Stimulated activated CD4-positive, alpha-beta T cell treated with anti-CD3 and anti-CD28 coated beads, Interleukin-15, amount 100 ng/mL, for 1 hour (primary cell): ENCODE data around the gene CCL21.

ENCODE experiments used
- DNase-seq, 2 donors: peaks; one replicate each; pipeline ENCODE4 v3.0.0-alpha.2; 2020; ENCODE audit warnings: low read depth in 1 of 2, low spot score in 1 of 2

Gene CCL21

DNA sequence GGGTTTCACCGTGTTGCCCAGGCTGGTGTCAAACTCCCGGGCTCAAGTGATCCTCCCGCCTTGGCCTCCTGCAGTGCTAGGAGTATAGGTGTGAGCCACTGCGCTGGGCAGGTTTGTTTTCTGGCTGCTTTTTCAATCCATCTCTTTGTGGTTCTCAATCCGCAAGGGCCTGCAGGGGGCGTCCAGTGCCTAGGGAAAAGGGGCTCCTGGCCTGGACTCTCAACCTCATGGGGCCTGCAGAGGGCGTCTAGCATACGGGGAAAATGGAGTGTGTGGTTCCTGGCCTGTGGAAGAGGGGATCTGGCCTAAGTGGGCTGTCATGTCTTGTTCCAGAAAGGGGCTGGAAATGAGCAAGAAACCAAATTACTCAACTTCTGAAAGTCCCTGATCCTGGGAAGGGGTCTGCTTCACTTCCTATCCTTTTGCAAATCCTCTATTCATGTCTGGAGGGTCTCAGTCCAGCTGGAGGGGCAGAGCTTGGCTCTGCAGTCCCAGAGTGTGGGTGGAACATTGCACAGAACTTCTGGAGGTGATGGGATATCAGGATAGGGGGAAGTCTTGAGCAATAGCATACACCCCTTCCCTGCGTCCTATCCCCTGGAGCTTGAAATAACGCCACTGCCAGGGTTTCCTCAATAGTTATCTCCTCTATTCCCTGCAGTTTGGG, 34.8 kb downstream of the CCL21 start:
- DNase-seq: peak in 1 of 2 donors; percentile 50

DNA sequence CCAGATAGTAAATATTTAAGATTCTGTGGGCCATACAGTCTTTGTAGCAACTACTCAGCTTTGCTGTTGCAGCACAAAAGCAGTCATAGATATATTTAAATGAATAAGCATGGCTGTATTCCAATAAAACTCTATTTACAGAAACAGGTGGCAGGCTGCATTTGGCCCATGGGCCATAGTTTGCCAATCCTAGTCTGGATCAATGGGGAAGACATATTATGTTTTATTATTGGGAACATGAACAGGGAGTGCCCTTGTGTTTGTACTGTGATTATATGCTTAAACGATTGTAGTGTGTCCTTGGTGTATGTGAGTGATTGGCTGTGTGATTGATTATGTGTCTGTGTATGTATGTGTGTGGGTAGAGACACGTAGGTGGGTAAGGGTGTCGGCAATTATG, 35.5 kb downstream of the CCL21 start:
- no peak for DNase-seq

DNA sequence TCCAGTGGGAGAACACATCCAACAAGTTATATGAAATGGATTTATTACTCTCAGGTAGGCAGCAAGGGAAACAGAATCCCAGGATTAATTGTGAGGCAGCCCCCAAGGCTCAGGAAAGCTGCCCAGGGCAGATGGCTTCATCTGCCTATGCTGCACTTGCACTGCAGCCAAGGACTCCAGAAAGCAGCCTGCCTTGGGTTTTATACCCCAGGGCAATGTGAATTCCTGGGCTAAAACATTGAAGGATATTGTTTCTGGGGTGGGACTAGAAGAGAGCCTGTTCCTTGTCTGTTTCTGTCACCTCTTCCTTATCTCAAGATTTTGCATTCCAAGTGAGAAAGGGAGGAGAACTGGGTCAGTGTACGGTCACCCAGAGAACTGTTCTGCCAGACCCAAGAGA, 38.6 kb downstream of the CCL21 start:
- no peak for DNase-seq

DNA sequence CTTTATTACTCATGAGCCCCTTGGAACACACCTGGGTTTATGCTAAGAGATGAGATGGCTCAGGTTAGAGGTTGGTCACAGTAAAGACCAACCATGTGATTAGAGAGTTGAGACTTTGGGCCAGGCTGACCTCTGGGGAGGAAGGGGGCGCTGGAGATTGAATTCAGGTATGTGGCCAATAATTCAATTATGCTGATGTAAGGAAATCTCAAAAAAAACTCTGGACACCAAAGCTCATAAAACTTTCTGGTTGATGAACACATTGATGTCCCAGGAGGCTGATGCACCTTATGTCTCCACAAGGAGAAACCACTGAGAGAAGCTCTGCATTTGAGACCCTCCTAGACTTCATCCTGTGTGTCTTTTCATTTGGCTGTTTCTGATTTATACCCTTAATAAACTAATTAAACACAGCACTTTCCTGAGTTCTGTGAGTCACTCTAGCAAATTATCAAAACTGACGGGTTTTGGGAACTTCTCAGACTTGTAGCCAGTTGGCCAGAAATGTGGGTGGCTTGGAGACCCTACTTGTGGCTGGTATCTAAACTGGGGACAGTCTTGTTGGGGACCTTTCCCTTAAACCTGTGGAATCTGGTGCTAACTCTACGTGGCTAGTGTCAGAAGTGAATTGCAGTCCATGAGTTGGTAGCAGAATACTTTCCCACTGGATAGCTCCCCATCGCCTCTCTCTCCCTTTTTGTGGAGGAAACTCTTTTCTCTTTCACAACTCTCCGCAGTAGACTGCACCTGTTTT, 40.0 kb downstream of the CCL21 start:
- no peak for DNase-seq

DNA sequence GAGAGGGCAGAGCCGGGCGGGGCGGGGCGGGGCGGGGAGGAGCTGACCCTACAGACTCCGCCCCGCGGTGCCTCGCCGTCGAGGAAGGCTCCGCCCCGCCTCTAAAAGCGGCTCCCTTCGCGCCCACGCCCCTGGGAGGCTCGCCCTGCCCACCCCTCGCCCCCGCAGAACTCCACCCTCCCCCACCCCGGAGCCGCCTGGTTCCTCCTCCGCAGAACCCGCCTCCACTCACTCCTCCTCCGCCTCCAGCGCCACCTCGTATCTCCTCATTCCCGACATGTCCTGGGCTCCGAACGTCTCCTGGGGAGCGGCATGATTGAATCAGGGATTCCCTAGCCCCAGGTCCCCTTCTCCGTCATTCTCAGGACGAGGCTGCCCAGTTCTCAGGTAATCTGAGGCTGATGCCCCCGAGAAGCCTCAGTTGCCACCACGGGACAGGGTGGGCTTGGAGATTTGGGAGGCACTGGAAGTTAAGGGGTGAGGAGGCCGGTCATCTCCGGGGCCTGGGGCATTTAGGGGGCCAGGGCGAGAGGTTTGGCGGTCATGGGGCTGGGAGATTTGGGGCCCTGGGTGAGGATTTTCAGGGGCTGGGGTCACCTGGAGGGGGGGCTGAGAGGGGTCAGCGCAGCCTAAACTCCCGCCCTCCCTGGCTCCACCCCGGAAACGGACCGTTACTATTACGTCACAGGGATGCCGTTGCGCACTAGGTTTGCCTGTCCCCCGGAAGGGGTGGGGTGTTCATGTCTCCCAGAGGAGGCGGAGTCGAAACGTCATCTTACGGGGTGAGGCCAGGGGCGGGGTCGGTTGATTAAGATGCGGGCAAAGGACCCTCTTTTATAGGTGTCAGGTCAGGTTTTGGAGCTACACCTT, 44.3 kb downstream of the CCL21 start:
- peak; percentile 65 to 80 for DNase-seq

DNA sequence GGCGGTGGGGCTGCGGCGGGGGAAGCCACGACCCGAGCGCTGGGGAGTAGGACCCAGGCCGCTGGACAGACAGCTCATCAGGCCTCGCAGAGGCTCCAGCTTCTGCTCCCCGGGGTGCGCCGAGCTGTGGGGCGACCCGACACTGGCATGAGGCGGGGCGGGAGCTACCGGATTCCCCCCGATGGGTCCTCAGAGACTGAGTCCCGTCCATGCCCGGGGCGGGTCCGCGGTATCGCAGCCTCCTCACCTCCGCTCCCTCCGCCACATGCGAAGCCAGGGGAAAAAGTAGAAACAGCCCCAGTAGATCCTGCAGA, 44.9 kb downstream of the CCL21 start:
- no peak for DNase-seq

DNA sequence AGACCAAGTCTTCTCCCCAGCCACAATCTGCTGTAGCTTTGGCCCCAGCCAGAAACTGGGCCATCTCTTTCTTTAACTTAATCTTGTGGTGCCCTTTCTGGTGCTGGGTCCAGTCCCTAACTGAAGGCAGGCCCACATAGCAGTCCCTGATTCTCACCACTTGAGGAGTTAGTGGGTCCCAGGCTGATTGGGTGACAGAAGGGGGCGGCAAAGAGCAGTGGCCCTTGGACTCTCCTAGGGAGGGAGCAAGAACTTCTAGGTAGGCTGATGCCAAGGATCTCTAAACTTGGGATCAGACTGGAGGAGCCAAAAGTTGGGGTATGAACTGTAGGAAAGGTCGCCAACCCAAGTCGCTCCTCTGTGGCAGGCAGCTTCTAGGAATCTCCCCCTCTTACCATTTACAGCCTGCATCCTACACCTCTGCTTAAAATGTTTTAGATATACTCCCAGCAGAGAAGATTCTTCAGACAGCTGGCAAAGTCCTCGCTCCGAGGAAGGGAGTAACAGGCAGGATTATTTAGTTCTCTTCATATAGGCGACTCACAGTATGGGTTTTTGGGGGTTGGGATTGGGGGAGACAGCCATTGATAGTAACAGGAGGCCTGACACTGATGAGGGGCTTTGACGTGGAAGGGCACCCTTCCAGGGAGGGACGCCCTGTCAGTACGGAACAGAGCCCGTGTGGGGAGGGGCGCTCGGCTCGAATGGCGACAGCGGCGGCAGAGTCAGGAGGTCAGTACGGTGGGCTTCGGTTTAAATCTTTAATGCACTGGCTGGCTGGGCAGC, 45.5 kb downstream of the CCL21 start:
- peak; percentile 22 to 58 for DNase-seq

DNA sequence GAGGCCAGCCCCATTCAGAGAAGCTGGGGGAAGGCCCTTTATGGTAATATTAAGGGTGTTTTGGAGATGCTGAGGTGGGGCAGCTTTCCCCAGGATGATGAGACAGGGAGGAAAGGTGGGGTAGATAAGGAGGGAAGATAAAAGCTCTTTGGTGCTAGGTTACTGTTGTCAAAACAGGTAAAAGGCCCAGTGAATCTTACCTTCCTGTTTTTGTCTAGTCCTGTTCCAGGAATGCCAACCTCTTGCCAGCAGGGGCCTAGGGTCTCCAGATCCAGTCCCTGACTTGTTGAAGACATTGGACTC, 46.7 kb downstream of the CCL21 start:
- no peak for DNase-seq

DNA sequence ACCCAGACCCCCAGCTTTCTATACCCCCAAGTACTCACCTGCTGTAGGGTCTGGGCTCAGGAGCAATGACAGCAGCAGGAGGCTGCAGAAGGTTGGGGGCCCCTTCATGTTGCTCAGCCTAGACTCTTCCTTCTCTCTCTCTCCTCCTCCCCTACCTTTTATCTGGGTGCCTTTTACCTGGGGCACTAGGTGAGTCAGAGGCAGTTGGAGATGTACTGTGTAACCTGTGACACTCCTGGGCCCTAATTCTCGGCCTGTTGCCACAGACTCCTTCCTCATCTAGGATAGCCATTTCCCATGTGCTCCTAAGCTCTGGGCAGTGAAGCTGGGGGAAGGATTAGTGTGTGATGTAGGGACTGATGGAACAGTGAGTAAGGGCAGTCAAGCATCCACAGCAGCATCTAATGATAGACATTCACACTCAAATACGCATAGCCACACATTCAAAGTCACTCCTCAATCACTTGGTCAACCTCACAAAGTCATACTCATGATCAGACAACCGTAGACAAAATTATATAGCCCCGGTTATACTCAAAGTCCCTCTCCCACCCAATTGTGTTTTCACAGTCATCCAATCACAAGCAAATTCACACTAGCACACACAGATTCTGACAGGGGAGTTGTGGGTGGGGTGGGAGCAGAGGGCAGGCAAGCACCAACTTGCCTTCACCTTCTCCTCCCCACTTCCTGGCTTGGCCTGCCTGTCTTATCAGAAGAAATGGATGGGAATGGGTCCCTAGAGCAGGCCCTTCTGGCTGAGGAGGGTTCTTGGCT, 47.2 kb downstream of the CCL21 start, which contains the start of gene CCL27:
Gene CCL27 (minus strand): TSS at position 132 of the 777 bp plus-strand sequence. CDS start 24 bp downstream, at position 108.
- no peak for DNase-seq

DNA sequence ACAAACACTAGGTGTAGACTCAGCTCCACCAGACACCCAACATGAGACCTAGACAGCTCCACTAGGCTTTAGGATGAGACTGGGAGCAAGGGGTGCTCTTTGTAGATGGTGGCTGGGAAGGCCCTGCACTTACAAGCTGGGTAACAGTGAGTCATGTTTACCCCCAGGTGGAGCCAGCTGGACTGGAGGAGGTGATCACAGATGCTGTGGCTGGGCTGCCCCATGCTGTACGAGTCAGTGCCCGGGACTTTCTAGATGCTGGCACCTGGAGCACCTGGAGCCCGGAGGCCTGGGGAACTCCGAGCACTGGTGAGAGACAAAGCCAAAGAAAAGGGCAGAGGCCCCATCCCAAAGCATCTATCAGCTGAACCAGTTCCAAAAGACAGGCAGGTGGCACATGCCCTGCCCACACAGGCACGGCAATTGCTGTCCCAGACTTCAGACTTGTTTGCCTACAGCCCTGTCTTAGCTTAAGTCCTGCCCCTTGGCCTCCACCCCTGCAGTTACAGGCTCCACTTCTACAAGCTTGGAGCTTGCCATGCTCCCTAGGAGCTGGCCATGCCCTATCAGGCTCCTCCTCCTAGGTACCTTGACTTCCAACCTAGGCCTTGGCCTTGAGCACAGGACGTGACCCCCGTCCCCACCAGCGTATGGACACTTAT, 50.2 kb downstream of the CCL21 start:
- DNase-seq: no peak
